ENCODE results near the gene KLHL7. TPM values are rescaled to one million over a fixed set of nuclear protein-coding genes. Genes with fewer than 3 reads are reported as not detected.
"Not testable (repeated sequence)": the region's sequence is repeated elsewhere in the genome, so short reads cannot be mapped to it uniquely, and the experiment has no call there.

KLHL7 gene
- polyA plus RNA-seq, 4 donors: 49.1 to 54.4 (median 50.3) TPM

DNA sequence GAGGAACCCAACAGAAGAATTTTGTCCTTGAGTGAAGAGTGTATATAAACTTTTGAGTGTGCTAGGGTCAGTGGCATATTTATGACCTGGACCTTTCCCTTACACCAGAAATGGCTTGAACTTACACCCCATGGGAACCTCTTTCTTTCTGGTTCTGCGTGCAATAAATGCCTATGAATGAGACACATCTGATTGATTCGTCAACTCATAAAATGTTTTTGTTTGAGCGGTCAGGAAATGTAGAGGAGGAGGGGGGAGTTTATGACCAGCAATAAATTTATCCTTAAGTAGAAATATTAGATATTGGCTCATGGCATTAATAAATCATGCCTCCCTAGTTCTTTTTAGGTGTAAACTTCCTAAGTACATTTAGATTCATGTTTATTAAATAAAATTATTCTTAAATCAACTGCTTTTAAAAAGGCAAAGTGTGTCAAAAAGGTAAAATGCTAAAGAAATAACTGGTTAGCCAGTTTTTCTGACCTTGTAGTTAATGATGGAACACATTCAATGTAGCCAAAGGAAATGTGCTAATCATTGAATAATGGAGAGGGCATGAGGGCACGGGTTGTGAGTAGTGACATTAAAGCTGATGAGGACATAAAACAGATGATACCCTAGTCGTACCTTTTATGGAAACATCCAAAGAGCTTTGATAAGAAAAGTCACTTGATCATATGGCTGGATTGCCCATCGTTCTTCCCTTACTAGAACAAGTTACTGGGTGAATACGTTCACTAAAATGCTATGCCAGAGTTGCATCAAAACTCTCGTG is 62.7 kb downstream of the KLHL7 start:
- no peak for DNase-seq (ENCODE audit: low read depth in 4 of 4, low spot score in 3 of 4)

DNA sequence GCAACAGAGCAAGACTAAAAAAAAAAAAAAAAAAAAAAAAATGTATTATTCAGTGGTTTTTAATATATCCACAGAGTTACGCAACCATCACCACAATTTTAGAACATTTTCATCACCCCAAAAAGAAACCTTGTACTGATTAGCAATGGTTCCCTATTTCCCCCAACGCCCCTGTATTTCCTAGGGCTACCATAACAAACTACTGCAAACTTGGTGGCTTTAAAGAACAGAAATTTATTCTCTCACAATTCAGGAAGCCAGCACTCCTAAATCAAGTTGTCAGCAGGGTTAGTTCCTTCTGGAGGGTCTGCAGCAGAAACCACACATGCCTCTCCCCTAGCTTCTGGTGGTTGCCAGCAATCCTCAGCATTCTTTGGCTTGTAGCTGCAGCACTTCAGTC is 70.4 kb downstream of the KLHL7 start:
- DNase-seq (ENCODE audit: low read depth in 4 of 4, low spot score in 3 of 4): no peak

DNA sequence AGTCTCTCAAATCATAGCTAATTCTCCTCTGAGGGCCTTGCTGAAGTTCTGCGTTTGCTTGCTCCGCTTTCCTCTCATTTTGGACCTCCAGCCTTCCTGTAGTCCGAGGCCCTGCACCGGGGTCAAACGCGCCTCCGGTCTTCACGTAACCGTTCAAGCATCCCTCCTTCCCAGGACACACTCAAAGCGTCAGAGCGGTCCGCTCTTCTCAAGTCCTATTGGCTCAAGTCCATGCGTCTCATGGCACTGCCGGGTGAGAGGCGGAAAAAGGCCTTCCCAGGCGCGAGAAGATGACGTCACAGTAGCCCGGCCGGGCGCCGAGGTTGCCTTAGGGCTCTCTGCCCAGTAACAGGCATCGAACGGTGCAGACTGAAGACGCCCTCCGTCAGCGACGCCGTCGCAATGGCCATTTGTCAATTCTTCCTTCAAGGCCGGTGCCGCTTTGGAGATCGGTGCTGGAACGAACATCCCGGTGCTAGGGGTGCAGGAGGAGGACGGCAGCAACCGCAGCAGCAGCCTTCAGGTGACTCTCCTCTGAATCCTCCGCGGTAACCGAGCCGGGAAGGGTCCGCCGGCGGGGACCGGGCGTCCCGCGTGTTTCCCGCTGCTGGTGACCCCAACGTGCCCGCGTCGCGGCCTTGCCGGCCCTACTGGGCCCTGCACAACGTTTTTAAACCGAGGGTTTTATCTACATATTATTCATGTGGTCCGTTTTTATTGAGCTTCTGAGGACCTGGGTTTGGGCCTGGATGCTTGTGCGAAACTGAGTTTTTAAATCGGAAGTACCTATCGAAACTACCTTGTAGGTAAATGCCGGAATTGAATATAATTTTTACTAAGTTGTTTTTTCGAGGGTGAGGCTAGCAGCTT is 76.3 kb downstream of the KLHL7 start, which contains the start of gene NUP42:
Gene NUP42 (plus strand): TSS at position 365 of the 870 bp plus-strand sequence. CDS start 38 bp downstream, at position 403.
- peak; percentile 95 to 98 (median 96) for DNase-seq (ENCODE audit: low read depth in 4 of 4, low spot score in 3 of 4)

- DNase-seq (ENCODE audit: low read depth in 4 of 4, low spot score in 3 of 4): no peak
Observed at GRCh38 chr7:23183279-23184012, 77.9 kb downstream of the KLHL7 start.

DNA sequence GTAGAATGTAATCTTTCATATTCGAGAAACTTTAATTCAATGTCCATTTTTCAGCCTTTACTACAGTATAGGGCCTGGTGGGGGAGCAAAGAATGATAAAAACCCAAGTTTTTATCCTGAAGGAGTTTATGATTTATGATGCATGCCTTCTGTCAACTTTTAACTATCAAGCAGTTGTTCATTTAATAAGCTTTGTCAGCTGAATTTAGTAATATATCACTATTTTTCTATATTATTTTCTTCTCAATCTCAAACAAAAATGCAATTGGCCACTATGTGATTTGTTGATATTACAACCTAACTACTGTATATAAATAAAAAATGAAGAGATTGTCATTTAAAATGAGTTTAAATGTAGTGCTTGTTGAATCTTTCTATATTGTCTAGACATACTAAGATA is 78.7 kb downstream of the KLHL7 start:
- no peak for DNase-seq (ENCODE audit: low read depth in 4 of 4, low spot score in 3 of 4)

DNA sequence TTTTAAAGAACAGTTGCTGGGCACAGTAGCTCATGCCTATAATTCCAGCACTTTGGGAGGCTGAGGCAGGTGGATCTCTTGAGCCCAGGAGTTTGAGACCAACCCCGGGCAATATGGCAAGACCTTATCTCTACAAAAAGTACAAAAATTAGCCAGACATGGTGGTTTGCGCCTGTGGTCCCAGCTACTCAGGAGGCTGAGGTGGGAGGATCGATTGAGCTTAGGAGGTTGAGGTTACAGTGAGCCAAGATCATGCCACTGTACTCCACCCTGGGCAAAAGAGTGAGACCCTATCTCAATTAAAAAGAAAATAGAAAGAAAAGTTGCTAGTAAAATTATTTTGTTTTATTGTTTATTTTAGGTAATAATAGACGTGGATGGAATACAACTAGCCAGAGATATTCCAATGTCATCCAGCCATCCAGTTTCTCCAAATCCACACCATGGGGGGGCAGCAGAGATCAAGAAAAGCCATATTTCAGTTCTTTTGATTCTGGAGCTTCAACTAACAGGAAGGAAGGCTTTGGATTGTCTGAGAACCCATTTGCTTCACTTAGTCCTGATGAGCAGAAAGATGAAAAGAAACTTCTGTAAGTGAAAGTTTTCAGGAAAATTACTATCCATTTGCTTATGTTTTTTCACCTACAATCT is 79.2 kb downstream of the KLHL7 start:
- DNase-seq (ENCODE audit: low read depth in 4 of 4, low spot score in 3 of 4): no peak

DNA sequence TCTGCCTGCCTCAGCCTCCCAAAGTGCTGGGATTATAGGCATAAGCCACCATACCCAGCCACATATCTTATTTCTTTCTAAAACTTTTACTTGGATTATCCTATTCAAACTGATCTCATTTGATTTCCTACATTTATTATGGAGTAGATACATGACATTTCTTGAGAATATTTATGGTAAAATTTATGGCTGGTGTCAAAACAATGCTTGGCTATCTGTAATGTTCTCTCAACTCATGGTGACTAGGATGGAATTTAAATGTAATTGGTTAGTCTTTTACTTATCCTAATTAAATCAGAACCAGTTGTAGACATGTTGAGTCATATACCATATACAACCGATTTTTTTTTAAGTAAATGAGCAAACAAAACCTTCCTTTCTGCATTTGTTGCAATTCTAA is 80.4 kb downstream of the KLHL7 start:
- no peak for DNase-seq (ENCODE audit: low read depth in 4 of 4, low spot score in 3 of 4)

DNA sequence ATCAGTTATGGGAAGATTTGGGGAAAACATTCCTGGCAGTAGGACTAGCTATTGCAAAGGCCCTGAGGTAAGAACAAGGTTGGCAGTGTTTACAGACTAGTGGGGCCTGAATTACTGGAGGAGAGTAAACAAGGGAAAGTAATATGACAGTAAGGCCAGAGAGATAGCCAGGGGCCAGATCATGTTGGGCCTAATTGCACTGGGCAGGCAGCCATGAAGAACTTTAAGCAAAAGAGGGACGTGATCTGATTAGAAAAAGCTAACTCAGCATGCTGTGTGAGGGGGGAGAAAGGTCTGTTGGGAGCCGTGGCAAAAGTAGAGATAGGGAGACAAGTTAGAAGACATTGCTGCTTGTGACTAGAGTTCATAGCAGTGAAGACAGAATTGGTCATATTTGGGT is 85.4 kb downstream of the KLHL7 start:
- DNase-seq (ENCODE audit: low read depth in 4 of 4, low spot score in 3 of 4): no peak

GRCh38 chr7:23193650-23194227 is 88.2 kb downstream of the KLHL7 start:
- not testable (repeated sequence) for DNase-seq (ENCODE audit: low read depth in 4 of 4, low spot score in 3 of 4)

GRCh38 chr7:23196306-23196705 is 90.7 kb downstream of the KLHL7 start:
- DNase-seq (ENCODE audit: low read depth in 4 of 4, low spot score in 3 of 4): no peak

- not testable (repeated sequence) for DNase-seq (ENCODE audit: low read depth in 4 of 4, low spot score in 3 of 4)
Observed at GRCh38 chr7:23197745-23198144, 92.2 kb downstream of the KLHL7 start.

GRCh38 chr7:23200331-23200730 is 94.7 kb downstream of the KLHL7 start:
- no peak for DNase-seq (ENCODE audit: low read depth in 4 of 4, low spot score in 3 of 4)

DNA sequence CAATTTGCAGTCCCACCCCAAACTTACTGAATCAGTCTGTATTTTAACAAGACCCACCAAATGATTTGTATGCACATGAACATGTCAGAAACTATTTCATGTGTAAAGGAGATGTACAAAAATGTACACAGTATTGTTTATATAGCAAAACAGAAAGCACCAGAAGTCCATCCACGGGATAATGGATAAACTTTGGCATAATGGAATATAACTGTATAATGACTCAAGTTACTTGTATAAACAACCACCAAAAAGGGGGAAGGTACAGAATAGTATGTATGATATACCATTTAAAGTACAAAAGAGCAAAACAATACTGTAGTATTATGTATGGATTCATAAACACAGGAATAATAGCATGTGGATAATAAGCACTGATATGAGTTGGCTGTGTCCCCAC is 98.7 kb downstream of the KLHL7 start:
- no peak for DNase-seq (ENCODE audit: low read depth in 4 of 4, low spot score in 3 of 4)

- no peak for DNase-seq (ENCODE audit: low read depth in 4 of 4, low spot score in 3 of 4)
Observed at GRCh38 chr7:23205577-23205908, 100.0 kb downstream of the KLHL7 start.

GRCh38 chr7:23205909-23206767 is 100.6 kb downstream of the KLHL7 start:
- peak in 3 of 4 donors; percentile 42 to 58 (median 51) for DNase-seq (ENCODE audit: low read depth in 4 of 4, low spot score in 3 of 4)

DNA sequence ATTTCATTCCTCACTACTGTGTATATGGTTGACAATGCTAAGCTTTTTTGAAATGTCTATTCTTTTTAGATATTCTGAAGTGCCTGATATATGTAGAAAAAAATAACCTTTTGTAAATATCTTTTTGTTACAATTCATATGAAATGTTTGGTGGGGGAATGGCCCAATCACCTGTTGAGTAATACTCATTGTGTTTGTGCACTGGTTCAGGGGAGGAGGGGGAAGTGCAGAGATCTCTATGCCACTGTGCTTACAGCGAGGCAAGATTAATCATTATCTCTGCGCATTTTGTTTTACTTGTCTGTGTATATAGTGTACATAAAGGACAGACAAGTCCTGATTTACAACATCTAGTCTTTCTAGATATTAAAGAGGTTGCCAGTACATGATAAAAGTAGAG is 101.4 kb downstream of the KLHL7 start:
- DNase-seq (ENCODE audit: low read depth in 4 of 4, low spot score in 3 of 4): no peak

DNA sequence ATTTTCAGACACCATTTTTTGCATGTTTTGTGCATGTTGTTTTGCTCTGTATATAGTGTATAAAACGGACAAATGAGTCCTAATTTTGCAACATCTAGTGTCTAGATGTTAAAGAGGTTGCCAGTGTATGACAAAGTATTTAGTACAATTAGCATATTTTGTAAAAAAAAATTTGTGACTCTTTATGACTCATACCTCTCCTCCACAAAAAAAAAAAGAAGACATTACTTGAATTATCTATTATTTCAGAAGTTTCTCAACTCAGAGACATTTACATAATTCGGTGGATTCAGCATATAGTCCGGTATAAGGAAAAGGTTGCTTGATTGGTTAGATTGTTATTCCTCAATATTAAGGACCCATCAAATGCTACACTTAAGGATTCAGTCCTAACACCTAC is 102.3 kb downstream of the KLHL7 start:
- DNase-seq (ENCODE audit: low read depth in 4 of 4, low spot score in 3 of 4): no peak

- no peak for DNase-seq (ENCODE audit: low read depth in 4 of 4, low spot score in 3 of 4)
Observed at GRCh38 chr7:23208316-23208715, 102.7 kb downstream of the KLHL7 start.

DNA sequence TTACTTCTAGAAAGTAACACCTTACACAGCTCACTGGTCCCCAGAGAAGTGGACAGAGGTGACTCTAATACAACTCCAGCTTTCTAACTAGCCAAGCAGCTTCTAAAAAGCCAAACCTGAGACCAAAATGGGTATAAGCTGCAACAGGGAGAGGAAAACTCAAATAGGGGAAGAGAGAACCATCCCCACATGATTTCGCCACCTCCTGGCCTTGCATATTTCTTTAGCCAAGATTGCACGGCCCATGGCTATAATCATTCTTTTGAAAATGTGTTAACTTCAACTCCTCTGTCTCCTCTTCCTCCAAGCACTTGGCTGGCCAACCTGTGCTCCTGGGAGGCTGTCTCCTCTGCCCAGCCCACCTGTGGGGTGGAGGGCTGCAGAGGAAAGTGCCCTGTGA is 104.9 kb downstream of the KLHL7 start:
- no peak for DNase-seq (ENCODE audit: low read depth in 4 of 4, low spot score in 3 of 4)

Measured in left renal pelvis (tissue), 4 donors.